Nephron (organoid): ENCODE results near the gene PPP1R10.

Source experiments
- H3K27ac Mint-ChIP-seq, 3 experiments: 2 replicates each; pipeline ENCODE4 v1.8.0; 2020; ENCODE audit warnings: mixed read lengths in 3 of 3, mild to moderate bottlenecking in 2 of 3, moderate library complexity in 1 of 3
- H3K27me3 Mint-ChIP-seq: 2 replicates; pipeline ENCODE4 v1.8.0; 2021; ENCODE audit warnings: low read depth, mild to moderate bottlenecking, moderate library complexity, mixed read lengths
- H3K36me3 Mint-ChIP-seq: 2 replicates; pipeline ENCODE4 v1.8.0; 2020; ENCODE audit warnings: low read depth, mixed read lengths
- H3K4me1 Mint-ChIP-seq: 2 replicates; pipeline ENCODE4 v1.8.0; 2020; ENCODE audit warnings: mixed read lengths
- H3K4me3 Mint-ChIP-seq, 3 experiments: 2 replicates each; pipeline ENCODE4 v1.8.0; 2020; ENCODE audit warnings: mild to moderate bottlenecking in 3 of 3, mixed read lengths in 3 of 3, moderate library complexity in 2 of 3
- H3K9me3 Mint-ChIP-seq: 2 replicates; pipeline ENCODE4 v1.8.0; 2020; ENCODE audit warnings: mixed read lengths
- CTCF ChIP-seq, 3 experiments: fragments of 200-600 bp; sonication (generic); IDR thresholded peaks; one replicate each; pipeline ENCODE4 v1.5.0; 2021; ENCODE audit warnings: antibody characterized with exemption in 3 of 3; ENCODE audit not compliant: unreplicated experiment in 3 of 3

Gene PPP1R10

GRCh38 chr6:30612687-30613248 is 4.3 kb downstream of the PPP1R10 start:
- H3K9me3 Mint-ChIP-seq = peaks cover 3% of the 10 kb centered on the region
- H3K4me1 Mint-ChIP-seq = peaks cover 54% of the 10 kb centered on the region
- peaks cover 5% of the 10 kb centered on the region for H3K27me3 Mint-ChIP-seq
- no peak for TF ChIP-seq CTCF (IDR thresholded peaks at IDR 0.05; ENCODE audit: unreplicated experiment in 3 of 3)
- H3K36me3 Mint-ChIP-seq = peaks cover 57% of the 10 kb centered on the region
- peak overlapping the region; percentile 21 to 55 (median 44) for H3K4me3 Mint-ChIP-seq
- H3K27ac Mint-ChIP-seq = peak overlapping the region; percentile 94 to 100 (median 100)

DNA sequence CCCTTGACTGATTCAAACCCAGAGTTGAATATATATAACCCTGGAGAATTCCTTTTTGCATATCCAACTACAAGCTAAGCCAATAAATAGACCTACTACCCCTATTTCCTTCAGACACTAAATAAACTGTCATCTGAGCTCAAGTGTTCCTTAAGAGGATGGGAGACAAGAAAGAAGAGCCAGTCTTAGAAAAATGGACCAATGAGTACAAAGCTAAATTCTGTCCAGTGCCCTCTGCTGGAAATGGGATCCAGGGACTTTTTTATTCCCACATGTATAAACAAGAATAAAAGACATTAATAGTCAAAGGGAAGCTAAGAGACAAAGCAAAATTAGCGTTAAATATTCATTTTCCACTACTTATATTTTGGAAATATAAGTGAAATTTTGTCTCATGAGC is 4.8 kb downstream of the PPP1R10 start:
- peak; percentile 26 to 36 (median 32) for TF ChIP-seq CTCF (IDR thresholded peaks at IDR 0.05; ENCODE audit: unreplicated experiment in 3 of 3)

GRCh38 chr6:30611856-30612194 is 5.2 kb downstream of the PPP1R10 start:
- Mint-ChIP-seq H3K27ac (peak overlapping the region; percentile 51 to 100 (median 100)), H3K27me3 (peaks cover under 1% of the 10 kb centered on the region), H3K4me1 (peaks cover 54% of the 10 kb centered on the region), H3K4me3 (peak overlapping the region; percentile 2 to 24 (median 20)), H3K9me3 (no peaks in the 10 kb centered on the region), H3K36me3 (peaks cover 58% of the 10 kb centered on the region)
- no peak for TF ChIP-seq CTCF (IDR thresholded peaks at IDR 0.05; ENCODE audit: unreplicated experiment in 3 of 3)

More for the DNA sequence above, 4.8 kb downstream of the PPP1R10 start:
- Mint-ChIP-seq H3K27me3 (peaks cover 5% of the 10 kb centered on the region), H3K9me3 (peaks cover 3% of the 10 kb centered on the region), H3K4me1 (peaks cover 54% of the 10 kb centered on the region), H3K4me3 (peak overlapping the region in 2 of 3 experiments; percentile 2 to 8), H3K27ac (peak overlapping the region; percentile 51 to 100 (median 100)), H3K36me3 (peaks cover 60% of the 10 kb centered on the region)

GRCh38 chr6:30611150-30611855 is 5.7 kb downstream of the PPP1R10 start:
- no peaks in the 10 kb centered on the region for H3K27me3 Mint-ChIP-seq
- H3K4me1 Mint-ChIP-seq = peaks cover 54% of the 10 kb centered on the region
- H3K36me3 Mint-ChIP-seq = peaks cover 58% of the 10 kb centered on the region
- H3K27ac Mint-ChIP-seq = peak overlapping the region; percentile 51 to 100 (median 100)
- TF ChIP-seq CTCF (IDR thresholded peaks at IDR 0.05; ENCODE audit: unreplicated experiment in 3 of 3) = no peak
- H3K9me3 Mint-ChIP-seq = no peaks in the 10 kb centered on the region
- peak overlapping the region; percentile 0 to 39 (median 20) for H3K4me3 Mint-ChIP-seq

DNA sequence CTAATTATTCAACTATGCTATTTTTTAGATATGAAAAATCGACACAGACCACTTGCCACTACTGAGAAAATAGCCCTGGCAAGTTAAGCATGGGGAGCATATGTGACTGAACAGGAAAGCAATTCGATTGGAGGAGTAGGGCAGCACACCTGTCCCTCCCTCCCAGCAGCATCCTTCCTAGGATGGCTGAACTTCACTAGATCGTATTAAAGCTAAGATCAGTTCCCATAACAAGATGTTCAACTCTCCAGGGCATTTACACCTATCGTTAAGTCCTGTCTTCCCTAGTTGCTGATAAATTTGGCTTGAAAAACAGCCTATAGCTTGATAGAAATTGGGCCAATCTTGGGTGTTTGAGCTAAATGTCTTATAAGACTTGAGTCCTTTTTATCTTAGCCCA is 7.0 kb downstream of the PPP1R10 start:
- H3K9me3 Mint-ChIP-seq = no peaks in the 10 kb centered on the region
- peaks cover 58% of the 10 kb centered on the region for H3K36me3 Mint-ChIP-seq
- H3K27me3 Mint-ChIP-seq = no peaks in the 10 kb centered on the region
- TF ChIP-seq CTCF (IDR thresholded peaks at IDR 0.05; ENCODE audit: unreplicated experiment in 3 of 3) = no peak
- no peak overlapping the region for H3K4me3 Mint-ChIP-seq
- peak overlapping the region in 2 of 3 experiments; percentile 15 to 21 for H3K27ac Mint-ChIP-seq
- peaks cover 54% of the 10 kb centered on the region for H3K4me1 Mint-ChIP-seq
